Endothelial cell of umbilical vein (primary cell): ENCODE data around the gene SAP25. TPM values are rescaled to one million over a fixed set of nuclear protein-coding genes. Genes with fewer than 3 reads are reported as not detected.

Experiments used
- BruUV-seq: library from RNA; stranded (reverse); fragments of 400-500 nt; replicated peaks from 2 replicates; lab custom pipeline; 2021; lab: Mats Ljungman, UMichigan
- CTCF ChIA-PET: fragments of 300-600, 350-600 bp; sonication (Branson Sonifier 250); formaldehyde crosslinking; loops from one replicate; lab custom pipeline; 2021; ENCODE audit warnings: antibody characterized with exemption, inconsistent platforms; lab: Charles Lee
- POLR2A ChIA-PET: fragments of 300-600, 350-600 bp; sonication (Branson Sonifier 250); formaldehyde crosslinking; loops from one replicate; lab custom pipeline; 2021; ENCODE audit warnings: antibody characterized with exemption, inconsistent platforms; lab: Charles Lee
- DNase-seq: peaks from one replicate; pipeline ENCODE4 v3.0.0-alpha.2; 2011; ENCODE audit warnings: low read depth, low spot score
- FAIRE-seq: peaks from 2 replicates; lab custom pipeline; 2011; peaks lifted over from hg19 to GRCh38; lab: Jason Lieb, UNC
- H2AFZ ChIP-seq: 2 replicates; pipeline ENCODE4 v1.6.0; 2012; ENCODE audit warnings: low read depth, low read length, control low read depth, inconsistent platforms
- H3K27ac ChIP-seq: 2 replicates; pipeline ENCODE4 v1.5.1; 2011; ENCODE audit warnings: low read depth, mild to moderate bottlenecking, control low read depth, low read length, moderate library complexity; ENCODE audit not compliant: insufficient read depth
- H3K27me3 ChIP-seq, 2 experiments: 2 replicates each; pipeline versions ENCODE4 v1.6.0 to v1.6.1; 2011; ENCODE audit warnings: low read length in 2 of 2, mixed read lengths in 1 of 2; ENCODE audit not compliant: control insufficient read depth in 2 of 2, insufficient read depth in 2 of 2
- H3K36me3 ChIP-seq, 2 experiments: 2 replicates in 1 of 2; 3 replicates in 1 of 2; pipeline ENCODE4 v1.5.1; 2011; ENCODE audit warnings: low read length in 2 of 2, mild to moderate bottlenecking in 1 of 2, moderate library complexity in 1 of 2; ENCODE audit not compliant: control insufficient read depth in 2 of 2, insufficient read depth in 2 of 2; ENCODE audit errors: extremely low read depth in 1 of 2
- H3K4me1 ChIP-seq: 3 replicates; pipeline ENCODE4 v1.5.1; 2011; ENCODE audit warnings: mild to moderate bottlenecking, low read length; ENCODE audit not compliant: control insufficient read depth, insufficient read depth; ENCODE audit errors: extremely low read depth
- H3K4me2 ChIP-seq: 2 replicates; pipeline ENCODE4 v1.6.1; 2011; ENCODE audit warnings: low read length, control low read depth, mixed read lengths; ENCODE audit not compliant: insufficient read depth
- H3K4me3 ChIP-seq, 3 experiments: fragments of 200-600 bp in 1 of 3; sonication (generic), shearing (Covaris generic) in 1 of 3; replicated peaks in 1 of 3; 2 replicates each; pipeline ENCODE4 v1.5.1; 2011 to 2016; ENCODE audit warnings: control low read depth in 3 of 3, low read length in 3 of 3, mild to moderate bottlenecking in 2 of 3, inconsistent platforms in 1 of 3, low read depth in 1 of 3, moderate library complexity in 1 of 3; ENCODE audit not compliant: insufficient read depth in 1 of 3
- H3K79me2 ChIP-seq: 2 replicates; pipeline ENCODE4 v1.6.0; 2012; ENCODE audit warnings: low read length, inconsistent platforms; ENCODE audit not compliant: control insufficient read depth, insufficient read depth
- H3K9ac ChIP-seq: replicated peaks from 2 replicates; pipeline ENCODE3; 2011; ENCODE audit warnings: low read length, control low read depth; ENCODE audit not compliant: insufficient read depth; ENCODE audit errors: extremely low read depth
- H3K9me1 ChIP-seq: replicated peaks from 3 replicates; pipeline ENCODE4 v1.6.0; 2011; ENCODE audit warnings: mild to moderate bottlenecking, low read length; ENCODE audit not compliant: control insufficient read depth, insufficient read depth; ENCODE audit errors: extremely low read depth
- H3K9me3 ChIP-seq: replicated peaks from 2 replicates; pipeline ENCODE4 v1.5.1; 2012; ENCODE audit warnings: low read length, inconsistent platforms; ENCODE audit not compliant: control insufficient read depth, insufficient read depth
- H4K20me1 ChIP-seq: replicated peaks from 2 replicates; pipeline ENCODE3; 2011; ENCODE audit warnings: mild to moderate bottlenecking, low read length; ENCODE audit not compliant: control insufficient read depth, insufficient read depth; ENCODE audit errors: extremely low read depth
- EZH2 ChIP-seq: IDR thresholded peaks from 2 replicates; pipeline ENCODE4 v1.6.1; 2012; ENCODE audit warnings: borderline replicate concordance, low read depth, mild to moderate bottlenecking, moderate library complexity, low read length, inconsistent platforms; ENCODE audit not compliant: severe bottlenecking
- FOS ChIP-seq: IDR thresholded peaks from 2 replicates; pipeline ENCODE4 v1.6.1; 2011; ENCODE audit warnings: mild to moderate bottlenecking, low read length, moderate library complexity, borderline replicate concordance; ENCODE audit not compliant: insufficient read depth
- JUN ChIP-seq: IDR thresholded peaks from 2 replicates; pipeline ENCODE4 v1.6.1; 2011; ENCODE audit warnings: borderline replicate concordance, low read depth; ENCODE audit not compliant: insufficient read length, insufficient read depth
- MAX ChIP-seq: IDR thresholded peaks from 2 replicates; pipeline ENCODE4 v1.6.1; 2011; ENCODE audit not compliant: insufficient read depth, insufficient read length
- MYC ChIP-seq: IDR thresholded peaks from one replicate; pipeline ENCODE4 v1.6.1; 2011; ENCODE audit warnings: mild to moderate bottlenecking, low read depth, low read length
- POLR2A ChIP-seq: IDR thresholded peaks from 2 replicates; pipeline ENCODE4 v1.6.1; 2012; ENCODE audit warnings: low read depth, mild to moderate bottlenecking, control low read depth, low read length
- POLR2AphosphoS5 ChIP-seq: IDR thresholded peaks from 2 replicates; pipeline ENCODE4 v1.6.1; 2012; ENCODE audit warnings: low read depth, mild to moderate bottlenecking, control low read depth, low read length, moderate library complexity; ENCODE audit not compliant: insufficient read depth
- dilution Hi-C: fragments of 300-500 bp; cut with MboI; formaldehyde crosslinking; loops from one replicate; pipeline ENCODE4 v1.15.0; 2019; ENCODE audit warnings: low sequenced_read_pairs; ENCODE audit not compliant: extremely low pct_ligation_motif_present
- intact Hi-C: fragments of 100-400 bp; cut with micrococcal nuclease; formaldehyde crosslinking; loops from one replicate; pipeline ENCODE4 v1.10.0; 2022
- polyA plus RNA-seq, 4 experiments: library from polyadenylated mRNA; depleted of rRNA in 3 of 4; stranded (reverse) in 3 of 4; unstranded in 1 of 4; fragments of >200 nt; gene quantifications; 2 replicates each; pipeline versions ENCODE4 v1.2.1 to v1.2.3, GENCODE V29; 2011 to 2012; ENCODE audit warnings: missing spikeins in 1 of 4
- total RNA-seq: library from RNA; stranded (reverse); gene quantifications from 2 replicates; pipeline ENCODE4 v1.2.3, GENCODE V29; 2021

The SAP25 gene
- total and polyA plus RNA-seq, 2 donors (not counting 3 experiments of a cell fraction or from before 2014, with no cell fraction given): 3.2 TPM

DNA sequence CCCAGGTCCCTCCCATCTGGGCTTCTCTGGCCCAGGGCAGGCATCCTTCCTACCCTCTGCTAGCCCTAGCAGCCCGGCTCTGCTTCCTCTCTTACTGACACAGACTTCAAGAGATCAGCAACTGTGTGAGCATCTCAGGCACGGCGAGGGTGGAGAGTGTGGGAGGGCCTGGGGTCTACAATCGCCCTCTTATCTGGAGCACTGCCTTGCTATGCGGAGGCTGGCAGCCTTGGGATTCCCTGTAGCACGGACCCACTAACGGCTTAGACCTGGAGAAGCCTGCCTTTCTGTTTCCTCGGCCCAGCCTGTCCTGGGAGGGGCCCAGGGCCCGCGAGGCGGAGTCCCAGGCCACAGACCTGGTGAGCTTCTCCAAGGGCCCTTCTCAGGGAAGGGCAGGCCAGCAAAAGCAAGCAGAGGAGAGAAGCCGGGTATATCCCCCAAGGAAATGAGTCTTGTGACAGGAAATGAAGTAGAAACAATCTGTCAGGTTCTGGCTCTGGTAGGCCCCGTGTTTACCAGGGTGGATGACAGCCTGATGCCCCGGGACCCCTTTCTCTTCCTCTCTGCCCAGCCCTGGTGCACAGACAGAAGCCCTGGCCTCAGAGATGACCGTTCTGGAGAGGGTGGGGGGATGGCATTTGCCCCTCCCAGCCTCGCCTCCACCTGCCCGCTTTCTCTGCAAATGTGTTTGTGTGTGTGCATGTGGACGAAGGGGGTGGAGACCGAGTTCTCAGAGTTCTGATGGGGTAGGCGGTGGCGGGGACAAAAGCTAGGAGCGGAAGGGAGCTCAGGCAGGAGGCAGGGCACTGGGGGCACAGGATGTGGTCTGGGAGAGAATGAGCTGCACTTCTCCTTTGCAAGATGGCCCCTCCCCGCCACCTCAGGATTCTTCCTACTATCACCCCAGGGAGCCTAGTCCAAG, 9.7 kb upstream of the SAP25 start:
- Histone ChIP-seq H3K27me3 (no peaks in the 10 kb centered on the region), H2AFZ (no peak overlapping the region), H3K9me1 (no peaks in the 10 kb centered on the region), H3K9me3 (no peaks in the 10 kb centered on the region), H3K9ac (peak overlapping the region; percentile 25), H4K20me1 (no peaks in the 10 kb centered on the region), H3K79me2 (peaks cover 29% of the 10 kb centered on the region), H3K4me2 (peak overlapping the region; percentile 63), H3K4me3 (peak overlapping the region in 2 of 3 experiments; percentile 16 to 86), H3K36me3 (peaks cover 13 to 30% of the 10 kb centered on the region in 2 experiments), H3K27ac (peak overlapping the region; percentile 61), H3K4me1 (peaks cover 32% of the 10 kb centered on the region)
- dilution Hi-C loops (no loop called here), intact Hi-C loops (loop anchor here (2.0 to 10.0 kb wide), 2 partner anchors 45 to 281 kb away; partner anchors contain the start of genes AGFG2 and TRIP6)
- DNase-seq (peak; percentile 50), FAIRE-seq (peak; percentile 94)
- TF ChIP-seq FOS (no peak), POLR2AphosphoS5 (peak; percentile 13), MYC (no peak), POLR2A (no peak), JUN (no peak), MAX (no peak), EZH2 (no peak)
- ChIA-PET POLR2A (interaction anchor here (1.2 to 3.6 kb wide), 3 partner anchors 12 to 155 kb away, joined by 4 to 14 read pairs (median 12); partner anchors contain the start of genes GNB2 and ZCWPW1), CTCF (interaction anchor here (0.7 to 3.3 kb wide), 8 partner anchors 19 to 269 kb away, joined by 3 to 19 read pairs (median 5); partner anchors contain the start of genes GNB2, MOSPD3 and SLC12A9)
- BruUV-seq: TSS peak; percentile 1
